NCI-H526 (cell line): ENCODE data around the gene KHSRP.

Experiments
- DNase-seq, 2 experiments: peaks; one replicate each; lab custom pipeline; 2025; lab: John Stamatoyannopoulos, UW

The KHSRP gene, protein sequence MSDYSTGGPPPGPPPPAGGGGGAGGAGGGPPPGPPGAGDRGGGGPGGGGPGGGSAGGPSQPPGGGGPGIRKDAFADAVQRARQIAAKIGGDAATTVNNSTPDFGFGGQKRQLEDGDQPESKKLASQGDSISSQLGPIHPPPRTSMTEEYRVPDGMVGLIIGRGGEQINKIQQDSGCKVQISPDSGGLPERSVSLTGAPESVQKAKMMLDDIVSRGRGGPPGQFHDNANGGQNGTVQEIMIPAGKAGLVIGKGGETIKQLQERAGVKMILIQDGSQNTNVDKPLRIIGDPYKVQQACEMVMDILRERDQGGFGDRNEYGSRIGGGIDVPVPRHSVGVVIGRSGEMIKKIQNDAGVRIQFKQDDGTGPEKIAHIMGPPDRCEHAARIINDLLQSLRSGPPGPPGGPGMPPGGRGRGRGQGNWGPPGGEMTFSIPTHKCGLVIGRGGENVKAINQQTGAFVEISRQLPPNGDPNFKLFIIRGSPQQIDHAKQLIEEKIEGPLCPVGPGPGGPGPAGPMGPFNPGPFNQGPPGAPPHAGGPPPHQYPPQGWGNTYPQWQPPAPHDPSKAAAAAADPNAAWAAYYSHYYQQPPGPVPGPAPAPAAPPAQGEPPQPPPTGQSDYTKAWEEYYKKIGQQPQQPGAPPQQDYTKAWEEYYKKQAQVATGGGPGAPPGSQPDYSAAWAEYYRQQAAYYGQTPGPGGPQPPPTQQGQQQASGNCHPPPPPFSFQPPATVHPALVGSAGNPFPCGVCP

DNA sequence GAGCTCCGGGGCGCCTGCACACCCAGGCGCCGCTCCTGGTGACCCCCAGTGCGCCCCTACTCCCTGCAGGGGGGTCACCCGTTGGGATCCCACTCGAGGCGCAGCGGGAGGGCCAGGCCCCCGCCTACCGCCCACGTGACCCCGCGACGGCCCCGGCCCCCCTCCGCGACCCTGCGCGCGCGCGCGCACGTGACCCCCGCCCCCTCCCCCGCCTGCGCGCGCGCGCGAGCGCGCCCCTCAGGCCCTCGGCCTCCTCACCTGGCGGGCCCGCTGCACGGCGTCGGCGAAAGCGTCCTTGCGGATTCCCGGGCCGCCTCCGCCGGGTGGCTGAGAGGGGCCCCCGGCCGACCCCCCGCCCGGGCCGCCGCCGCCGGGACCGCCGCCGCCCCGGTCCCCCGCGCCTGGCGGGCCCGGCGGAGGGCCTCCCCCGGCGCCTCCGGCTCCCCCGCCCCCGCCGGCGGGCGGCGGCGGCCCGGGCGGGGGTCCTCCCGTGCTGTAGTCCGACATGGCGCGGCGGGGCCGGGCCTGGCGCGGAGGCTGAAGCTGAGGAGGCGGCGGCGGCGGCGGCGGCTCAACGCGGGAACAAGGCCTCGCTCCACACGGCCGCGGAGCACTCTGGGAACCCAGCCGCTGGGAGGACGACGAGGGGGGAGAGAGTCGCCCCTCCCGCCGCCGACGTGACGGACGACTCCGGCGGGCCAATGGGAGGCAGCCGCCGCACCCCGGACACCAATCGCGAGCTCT, at the start of gene KHSRP:
KHSRP (minus strand) TSS at position 617 of the 744 bp plus-strand sequence; CDS start at position 507, 110 bp downstream.
- DNase-seq, result peak in 1 of 2 experiments; percentile 33

- no peak for DNase-seq
Measured at GRCh38 chr19:6473647-6474046, 49.0 kb upstream of the KHSRP start.

DNA sequence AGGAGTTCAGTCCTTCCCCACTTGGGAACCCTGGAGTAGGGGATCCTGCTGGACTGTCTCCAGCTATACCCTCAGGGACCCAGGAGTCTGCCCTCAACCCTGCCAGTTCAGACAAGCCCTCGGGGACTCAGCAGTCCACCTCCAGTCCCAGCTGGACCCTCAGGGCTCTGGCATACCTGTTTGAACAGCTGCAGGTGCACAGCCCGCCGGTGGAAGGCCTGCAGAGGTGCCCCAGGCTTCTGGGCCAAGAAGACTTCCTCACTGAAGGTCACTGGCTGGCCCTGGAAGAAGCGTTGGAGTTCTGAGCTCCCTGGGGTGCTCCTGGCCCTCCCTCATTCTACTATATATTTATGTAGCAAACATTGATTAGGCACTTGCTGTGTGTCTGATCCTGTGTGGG, 48.1 kb upstream of the KHSRP start:
- DNase-seq, result no peak

- no peak for DNase-seq
Measured at GRCh38 chr19:6471076-6471475, 46.5 kb upstream of the KHSRP start.

- no peak for DNase-seq
Measured at GRCh38 chr19:6470173-6470572, 45.6 kb upstream of the KHSRP start.

DNA sequence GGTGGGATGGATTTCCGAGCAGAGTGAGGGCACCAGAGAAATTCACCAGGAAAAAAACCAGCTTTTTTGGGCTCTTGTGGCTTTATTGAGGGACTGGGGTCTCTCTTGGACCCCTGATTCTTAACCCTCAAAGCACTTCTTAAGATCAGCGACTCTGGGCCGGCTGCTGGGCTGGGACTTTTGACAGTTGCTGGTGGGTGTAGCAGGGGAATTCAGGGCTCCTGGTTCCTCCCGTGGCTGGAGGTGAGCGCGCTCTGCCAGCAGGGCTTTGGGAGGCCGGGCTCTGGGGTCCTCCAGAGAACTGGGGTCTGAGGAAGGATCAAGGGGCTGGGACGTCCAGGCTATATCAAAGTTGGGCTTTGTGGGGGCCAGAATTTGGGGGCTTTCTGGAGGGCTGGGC, 42.8 kb upstream of the KHSRP start:
- DNase-seq, result no peak

DNA sequence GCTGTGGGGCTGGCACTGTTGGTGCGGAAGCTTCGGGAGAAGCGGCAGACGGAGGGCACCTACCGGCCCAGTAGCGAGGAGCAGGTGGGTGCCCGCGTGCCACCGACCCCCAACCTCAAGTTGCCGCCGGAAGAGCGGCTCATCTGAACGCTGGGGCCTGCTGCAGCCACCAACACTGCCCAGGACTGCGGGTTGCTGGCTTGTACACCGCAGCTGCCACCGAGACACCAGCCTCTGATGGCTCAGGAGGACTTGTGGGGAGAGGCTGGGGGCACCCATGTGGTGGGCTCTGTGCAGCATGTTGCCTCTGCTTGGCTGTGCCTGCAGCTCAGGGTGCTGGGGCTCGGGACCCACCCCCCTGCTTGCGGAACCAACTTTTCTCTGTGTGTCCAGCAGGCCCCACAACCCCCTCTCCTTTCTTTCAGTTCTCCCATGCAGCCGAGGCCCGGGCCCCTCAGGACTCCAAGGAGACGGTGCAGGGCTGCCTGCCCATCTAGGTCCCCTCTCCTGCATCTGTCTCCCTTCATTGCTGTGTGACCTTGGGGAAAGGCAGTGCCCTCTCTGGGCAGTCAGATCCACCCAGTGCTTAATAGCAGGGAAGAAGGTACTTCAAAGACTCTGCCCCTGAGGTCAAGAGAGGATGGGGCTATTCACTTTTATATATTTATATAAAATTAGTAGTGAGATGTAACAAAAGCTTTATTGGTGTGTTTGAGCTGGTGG, 42.1 kb upstream of the KHSRP start:
- no peak for DNase-seq

DNA sequence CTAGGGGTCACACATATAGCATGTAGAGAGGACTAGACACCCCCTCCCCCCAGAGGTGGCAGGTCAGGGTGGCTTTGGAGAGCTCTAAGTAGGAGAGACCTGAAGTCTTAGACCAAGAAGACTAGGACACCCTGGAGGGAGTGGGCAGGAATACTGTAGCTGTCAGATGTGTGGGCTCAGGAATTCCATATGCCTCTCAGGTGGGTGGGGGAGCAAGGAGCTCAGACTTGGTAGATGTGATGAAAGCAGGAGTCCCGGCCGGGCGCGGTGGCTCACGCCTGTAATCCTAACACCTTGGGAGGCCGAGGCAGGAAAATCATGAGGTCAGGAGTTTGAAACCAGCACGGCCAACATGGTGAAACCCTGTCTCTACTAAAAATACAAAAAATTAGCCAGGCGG, 41.1 kb upstream of the KHSRP start:
- DNase-seq, result no peak

DNA sequence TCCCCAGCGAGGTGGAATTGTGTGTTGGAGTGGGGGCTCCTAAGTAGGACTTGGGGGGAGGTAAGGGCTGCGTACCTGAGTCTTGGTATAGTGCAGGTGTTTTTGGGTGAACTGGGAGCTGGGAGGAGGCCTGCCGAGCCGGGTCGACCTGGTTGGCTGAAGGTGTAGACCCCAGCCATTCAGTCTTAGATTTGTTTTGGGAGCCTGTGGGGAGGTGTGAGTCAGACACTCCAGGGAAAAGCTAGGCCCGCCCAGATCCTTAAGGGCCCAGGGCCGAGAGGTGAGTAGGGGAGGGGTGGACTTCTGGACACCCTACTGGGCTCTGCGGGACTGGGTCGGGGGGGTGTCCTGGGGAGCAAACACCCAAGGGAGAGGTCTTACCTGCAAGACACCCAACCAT, 40.4 kb upstream of the KHSRP start:
- no peak for DNase-seq

DNA sequence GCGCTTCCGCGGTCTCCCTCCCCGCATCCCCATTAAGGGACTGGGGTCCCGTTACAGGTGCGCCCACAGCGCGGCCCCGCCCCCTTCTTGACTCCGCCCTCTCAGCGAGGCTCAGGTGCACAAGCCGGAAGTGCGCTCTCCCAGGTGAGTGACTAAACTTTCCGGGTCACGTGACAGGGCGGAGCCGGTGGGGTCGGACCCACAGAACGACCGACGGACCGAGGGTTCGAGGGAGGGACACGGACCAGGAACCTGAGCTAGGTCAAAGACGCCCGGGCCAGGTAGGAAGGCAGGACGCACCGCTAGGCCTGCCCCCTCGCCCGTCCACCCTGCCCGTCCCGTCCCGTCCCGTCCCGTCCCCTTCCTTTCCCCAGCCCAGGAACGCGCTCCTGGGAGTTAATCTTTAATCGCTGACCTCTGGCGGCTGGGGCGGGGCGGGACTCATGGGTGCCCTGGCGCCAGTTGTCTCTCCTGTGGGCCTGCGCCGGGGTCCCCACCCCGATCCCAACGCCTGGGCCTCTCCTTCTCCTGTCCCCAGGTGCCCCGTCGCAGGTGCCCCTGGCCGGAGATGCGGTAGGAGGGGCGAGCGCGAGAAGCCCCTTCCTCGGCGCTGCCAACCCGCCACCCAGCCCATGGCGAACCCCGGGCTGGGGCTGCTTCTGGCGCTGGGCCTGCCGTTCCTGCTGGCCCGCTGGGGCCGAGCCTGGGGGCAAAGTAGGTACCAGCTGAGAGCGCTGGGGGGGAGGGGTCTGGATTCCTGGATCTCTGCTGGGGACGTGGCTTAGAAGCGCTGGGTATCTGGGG, 39.7 kb upstream of the KHSRP start, which contains the start of gene CRB3:
CRB3 (plus strand) TSS at position 202 of the 804 bp plus-strand sequence; CDS start at position 633, 431 bp downstream.
- DNase-seq, result peak; percentile 77 to 93

DNA sequence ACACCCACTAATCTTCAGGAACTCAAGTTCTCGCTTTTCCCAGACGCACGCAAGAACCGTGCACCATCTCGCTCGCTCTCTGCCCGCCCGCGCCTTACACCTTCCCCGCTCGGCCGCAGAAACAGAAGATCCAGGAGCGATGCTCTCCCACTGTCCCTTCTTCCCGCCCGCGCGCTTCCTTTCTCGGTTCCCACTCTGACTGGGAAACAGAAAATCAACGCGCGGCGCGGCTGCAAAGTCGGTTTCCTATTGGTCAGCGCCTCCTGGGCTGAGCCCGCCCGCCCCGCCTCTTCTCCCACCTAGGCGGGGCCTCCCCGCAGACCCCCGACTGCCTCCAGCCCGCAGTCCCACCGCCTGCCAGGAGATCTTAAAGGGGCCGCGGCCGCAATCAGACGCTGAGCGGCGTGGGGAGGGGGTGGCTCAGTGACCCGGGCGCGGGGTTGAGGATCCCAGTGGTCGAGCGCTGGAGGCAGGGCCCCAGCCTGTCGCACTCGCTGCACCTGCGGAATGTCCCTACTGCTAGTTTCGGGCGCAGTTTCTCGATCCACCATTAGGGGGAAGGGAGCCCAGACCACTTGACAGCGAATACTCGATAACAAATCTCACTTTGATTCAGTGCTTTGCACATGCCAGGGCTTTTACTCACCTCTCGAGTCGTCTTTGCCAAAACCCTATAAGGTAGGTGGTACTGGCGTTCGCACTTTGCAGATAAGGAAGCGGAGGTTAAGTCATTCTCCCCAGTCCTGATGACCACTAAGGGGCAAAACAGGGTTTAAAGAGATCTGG, 35.7 kb upstream of the KHSRP start:
- DNase-seq, result peak; percentile 91 to 97

DNA sequence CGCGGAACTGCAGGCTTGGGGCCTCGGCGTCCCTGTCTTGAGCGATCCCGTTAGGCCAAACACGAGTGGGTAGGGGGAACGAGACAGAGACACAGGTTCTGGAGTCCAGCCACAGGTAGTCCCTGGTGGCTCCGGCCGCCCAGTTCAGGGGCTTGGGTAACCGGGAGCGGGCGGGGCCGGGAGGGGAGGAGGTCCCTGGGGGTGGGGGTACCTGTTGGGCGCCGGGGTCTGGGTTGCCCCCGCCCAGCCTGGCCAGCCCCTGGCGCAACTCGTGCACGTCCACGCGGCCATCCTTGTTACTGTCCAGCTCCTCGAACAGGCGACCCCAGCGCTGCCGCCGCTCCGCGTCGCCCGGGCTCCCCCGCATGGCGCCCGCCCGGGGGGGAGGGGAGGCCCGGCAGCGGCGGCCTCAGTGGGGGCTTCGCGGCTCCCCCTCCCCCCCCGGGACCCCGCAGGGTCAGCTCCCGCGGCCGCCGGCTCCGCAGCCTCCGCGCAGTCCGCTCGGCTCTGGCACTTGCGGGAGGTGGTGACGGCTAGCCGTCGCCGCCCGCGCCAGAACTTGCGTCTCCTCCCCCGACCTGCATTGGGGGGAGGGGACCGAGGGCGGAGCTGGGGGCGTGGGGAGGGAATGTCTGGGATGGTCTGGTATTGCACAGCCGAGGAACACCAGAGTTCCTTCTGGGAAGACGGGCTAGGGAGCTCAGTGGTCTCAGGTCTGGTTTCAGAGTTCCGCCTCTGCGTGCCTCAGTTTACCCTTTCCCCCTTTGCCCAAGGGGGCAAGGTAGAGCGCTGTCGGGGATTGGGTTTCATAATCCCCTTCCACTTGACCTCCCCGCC, 34.9 kb upstream of the KHSRP start, which contains the start of gene SLC25A23:
SLC25A23 (minus strand) TSS at position 531 of the 837 bp plus-strand sequence; CDS start at position 367, 164 bp downstream.
- DNase-seq, result peak; percentile 68 to 72

DNA sequence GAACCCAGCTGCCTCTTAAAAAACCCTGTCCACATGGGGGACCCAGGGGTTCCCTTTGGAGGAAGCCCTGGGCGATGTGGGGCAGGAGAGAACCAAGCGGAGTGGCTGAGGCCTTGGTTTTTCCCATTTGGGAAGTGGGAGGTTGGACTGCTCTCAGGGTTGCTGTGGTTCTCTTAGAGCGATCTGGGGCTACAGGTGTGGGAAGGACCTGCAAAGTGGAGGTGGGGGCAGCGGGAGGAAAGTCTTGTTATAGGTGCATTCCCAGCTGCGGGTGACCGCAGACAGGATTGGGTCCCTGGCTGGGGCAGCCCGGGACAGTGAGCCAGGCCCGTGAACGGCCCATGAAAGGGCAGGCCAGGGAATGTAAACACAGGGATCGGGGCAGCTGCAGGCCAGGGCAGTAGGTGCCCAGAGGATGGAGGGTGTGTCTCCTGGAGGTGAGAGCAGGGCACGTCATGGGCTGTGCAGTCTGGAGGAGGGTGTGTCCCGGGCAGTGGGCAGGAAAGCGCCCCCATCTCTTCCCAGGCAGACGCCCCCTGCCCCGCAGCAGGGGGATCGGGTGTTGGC, 34.2 kb upstream of the KHSRP start:
- no peak for DNase-seq

DNA sequence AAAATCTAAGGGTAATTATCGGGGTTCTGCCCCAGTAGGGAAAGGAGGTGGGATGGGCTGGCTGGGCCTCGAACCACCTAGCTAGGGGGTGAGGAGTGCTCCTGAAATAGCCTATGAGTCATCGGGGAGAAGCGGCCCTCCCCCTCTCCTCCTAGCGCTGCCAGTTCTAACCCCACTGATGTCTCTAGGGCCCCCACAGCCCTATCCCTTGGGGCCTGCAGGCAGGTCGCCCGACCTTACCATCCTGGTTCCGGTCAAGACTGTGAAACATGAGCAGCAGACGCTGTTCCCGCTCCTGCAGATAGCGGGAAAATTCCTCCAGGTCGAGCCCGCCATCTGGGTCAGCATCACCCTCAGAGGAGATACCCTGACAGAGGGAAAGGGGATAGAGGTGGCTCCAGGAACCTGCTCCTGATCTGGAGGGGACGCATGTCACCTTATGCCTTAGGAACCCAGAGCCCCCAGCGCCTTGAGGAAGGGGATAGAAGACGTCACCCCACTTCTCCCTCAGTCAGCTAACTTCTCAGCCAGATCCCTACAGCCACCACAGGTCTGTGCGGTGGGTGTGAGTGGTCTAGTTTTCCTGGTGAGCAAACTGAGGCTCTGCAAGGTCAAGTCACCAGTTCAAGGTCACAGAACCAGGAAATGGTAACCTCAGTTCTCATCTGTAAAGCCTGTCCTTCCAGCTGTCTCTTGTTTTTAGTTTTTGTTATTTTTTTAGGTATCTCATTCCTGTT, 33.5 kb upstream of the KHSRP start:
- no peak for DNase-seq

DNA sequence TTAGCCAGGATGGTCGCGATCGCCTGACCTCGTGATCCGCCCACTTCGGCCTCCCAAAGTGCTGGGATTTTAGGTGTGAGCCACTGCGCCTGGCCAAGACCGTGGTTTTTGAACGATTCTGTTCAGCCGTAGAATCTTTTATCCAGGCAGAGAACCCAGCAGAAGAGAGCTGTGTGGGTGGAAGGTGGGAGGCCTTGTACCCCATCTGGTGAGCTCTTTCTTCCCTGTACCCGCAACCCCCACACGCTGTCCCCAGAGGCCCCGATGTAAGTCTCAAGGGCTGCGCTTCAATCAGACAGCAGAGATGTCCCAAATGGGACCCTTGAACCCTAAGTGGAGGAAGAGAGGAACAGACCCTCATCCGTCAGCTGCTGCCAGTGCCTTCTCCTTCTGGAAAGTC, 31.3 kb upstream of the KHSRP start:
- no peak for DNase-seq

- no peak for DNase-seq
Measured at GRCh38 chr19:6453951-6454565, 29.4 kb upstream of the KHSRP start.

DNA sequence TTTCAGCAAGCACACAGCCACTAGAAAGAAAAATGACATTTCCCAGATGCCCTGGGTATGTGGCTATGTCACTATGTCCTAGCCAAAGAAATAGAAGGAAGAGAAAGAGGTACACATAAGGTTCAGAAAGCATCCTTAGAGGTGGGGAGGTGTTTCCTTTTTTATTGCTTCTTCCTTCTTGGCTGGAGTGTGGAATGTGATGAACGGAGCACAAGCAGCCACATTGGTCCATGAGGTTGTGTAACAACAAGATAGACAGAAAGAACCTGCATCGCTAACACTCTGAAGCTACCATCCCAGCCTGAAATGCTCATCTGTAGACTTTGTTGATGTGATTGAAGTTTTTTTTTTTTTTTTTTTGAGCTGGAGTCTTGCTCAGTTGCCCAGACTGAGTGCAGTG, 28.3 kb upstream of the KHSRP start:
- DNase-seq, result no peak

DNA sequence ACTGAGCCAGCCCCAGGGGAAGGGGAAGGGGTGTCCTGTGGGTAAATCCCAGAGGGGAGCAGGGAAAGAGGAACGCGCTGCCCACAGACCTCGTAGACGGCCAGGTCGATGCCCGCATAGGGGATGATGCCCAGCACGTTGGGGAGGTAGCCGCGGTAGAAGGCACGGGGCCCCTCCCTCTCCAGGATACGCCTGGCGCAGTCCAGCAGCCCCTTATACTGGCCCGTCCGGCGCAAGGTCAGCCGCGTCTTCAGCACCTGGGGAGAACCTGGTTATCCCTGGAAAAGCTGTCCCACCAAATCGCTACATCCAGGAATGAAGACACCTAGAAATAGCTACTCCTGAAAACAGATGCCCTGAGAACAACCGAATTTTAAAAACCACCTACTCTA, 27.6 kb upstream of the KHSRP start:
- DNase-seq, result no peak
